NCI-H1105 treated with DMSO at 0.1 percent for 48 hours (cell line): Measurements from ENCODE around the gene LMNTD2.

Source experiments
- DNase-seq: peaks from one replicate; lab custom pipeline; 2025; lab: John Stamatoyannopoulos, UW

LMNTD2 gene

DNA sequence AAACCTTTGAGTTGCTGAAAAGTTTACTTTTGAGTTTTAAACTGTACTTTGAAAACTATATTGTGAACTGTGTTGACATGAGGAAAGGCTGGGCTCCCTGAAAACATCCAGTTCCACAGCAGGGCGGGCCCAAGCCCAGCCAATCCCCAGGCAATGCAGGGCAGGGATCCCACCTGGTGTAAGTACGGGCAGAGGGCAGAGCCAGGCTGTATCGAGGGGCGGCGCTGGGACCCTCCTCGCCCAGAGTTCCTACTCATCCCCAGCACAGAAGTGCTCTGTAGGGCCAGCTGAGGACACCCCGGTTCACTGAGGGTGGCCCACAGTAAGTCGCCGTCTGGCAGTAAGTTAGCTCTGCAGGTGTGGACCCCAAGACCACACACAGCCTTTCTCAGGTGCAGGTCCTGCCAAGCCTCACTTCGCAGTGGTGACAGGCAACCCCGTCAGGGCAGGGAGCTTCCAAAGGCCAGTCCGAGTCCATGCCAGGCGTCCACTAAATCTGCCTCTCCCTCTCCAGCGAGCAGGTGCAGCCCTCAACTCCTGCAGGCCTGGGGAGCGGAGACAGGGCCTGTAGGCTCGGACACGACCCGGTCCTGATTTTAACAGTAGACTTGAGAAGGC lies 6.6 kb upstream of the LMNTD2 start:
- no peak for DNase-seq

- no peak for DNase-seq
Measured at GRCh38 chr11:565921-566509, 5.5 kb upstream of the LMNTD2 start.

GRCh38 chr11:563812-564578 lies 3.5 kb upstream of the LMNTD2 start:
- DNase-seq: no peak

- no peak for DNase-seq
Measured at GRCh38 chr11:563066-563811, 2.7 kb upstream of the LMNTD2 start.

DNA sequence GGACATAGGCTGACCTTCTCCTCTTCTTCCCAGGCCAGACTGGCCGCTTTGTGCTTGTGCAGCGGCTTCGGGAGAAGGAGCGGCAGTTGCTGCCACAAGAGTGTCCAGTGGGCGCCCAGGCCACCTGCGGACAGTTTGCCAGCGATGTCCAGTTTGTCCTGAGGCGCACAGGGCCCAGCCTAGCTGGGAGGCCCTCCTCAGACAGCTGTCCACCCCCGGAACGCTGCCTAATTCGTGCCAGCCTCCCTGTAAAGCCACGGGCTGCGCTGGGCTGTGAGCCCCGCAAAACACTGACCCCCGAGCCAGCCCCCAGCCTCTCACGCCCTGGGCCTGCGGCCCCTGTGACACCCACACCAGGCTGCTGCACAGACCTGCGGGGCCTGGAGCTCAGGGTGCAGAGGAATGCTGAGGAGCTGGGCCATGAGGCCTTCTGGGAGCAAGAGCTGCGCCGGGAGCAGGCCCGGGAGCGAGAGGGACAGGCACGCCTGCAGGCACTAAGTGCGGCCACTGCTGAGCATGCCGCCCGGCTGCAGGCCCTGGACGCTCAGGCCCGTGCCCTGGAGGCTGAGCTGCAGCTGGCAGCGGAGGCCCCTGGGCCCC lies 1.6 kb upstream of the LMNTD2 start:
- DNase-seq: no peak

- DNase-seq: no peak
Measured at GRCh38 chr11:561148-562003, 838 bp upstream of the LMNTD2 start.

DNA sequence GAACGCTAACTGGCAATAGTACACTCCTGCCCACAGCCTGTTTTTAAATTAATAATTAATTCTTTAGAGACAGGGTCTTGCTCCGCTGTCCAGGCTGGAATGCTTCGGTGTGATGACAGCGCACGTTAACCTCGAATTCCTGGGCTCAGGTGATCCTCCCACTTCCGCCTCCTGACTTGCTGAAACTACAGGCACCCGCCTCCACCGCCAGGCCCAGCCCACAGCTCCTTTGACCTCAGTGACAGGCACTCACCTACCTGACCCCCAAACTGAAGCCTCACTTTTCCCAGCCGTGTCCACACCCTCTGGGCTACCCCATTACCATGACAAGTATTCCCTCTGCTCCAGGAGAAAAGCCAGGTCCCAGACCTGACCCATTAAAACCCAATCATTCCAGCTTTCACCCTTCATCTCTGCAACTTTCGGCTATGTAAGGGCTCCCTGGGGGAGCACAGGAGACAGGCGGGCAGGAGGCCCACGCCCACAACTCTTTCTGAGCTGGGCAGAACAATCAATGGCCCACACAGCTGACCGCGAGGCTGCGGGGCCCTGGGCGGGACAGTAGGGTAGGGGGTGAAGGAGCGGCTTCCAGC lies 730 bp downstream of the LMNTD2 start:
- no peak for DNase-seq

DNA sequence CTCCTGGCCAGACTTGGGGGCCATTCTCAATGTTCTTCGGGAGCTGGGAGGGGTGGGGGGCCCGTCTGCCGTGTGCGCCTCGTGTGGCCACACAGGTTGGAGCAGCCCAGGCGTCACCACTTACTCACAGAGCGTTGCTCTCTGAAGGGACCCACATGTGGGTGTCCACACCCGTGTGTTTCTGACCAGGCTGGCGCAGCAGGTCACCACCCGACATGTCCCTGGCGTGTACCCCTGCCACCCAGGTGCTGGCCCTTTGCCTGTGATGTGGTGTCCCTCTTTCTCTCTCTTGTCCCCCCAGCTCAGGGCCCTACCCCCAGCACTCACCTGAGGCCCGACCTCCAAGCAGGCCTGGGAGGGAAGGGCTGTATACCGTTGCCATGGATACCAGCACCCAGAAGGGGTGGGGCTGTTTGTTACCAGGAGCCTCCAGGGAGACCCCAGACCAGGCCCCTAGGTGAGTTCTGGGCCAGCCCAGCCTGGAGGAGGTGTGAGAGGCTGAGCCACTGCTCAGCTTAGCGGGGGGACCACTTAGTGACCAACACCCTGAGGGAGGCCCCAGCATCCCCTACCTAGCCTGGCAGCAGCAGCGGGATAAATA lies 1.4 kb downstream of the LMNTD2 start:
- DNase-seq: no peak

GRCh38 chr11:558503-558902 lies 2.0 kb downstream of the LMNTD2 start:
- DNase-seq: no peak

- no peak for DNase-seq
Measured at GRCh38 chr11:557328-558132, 3.0 kb downstream of the LMNTD2 start.

GRCh38 chr11:556662-557256 lies 3.8 kb downstream of the LMNTD2 start:
- no peak for DNase-seq

DNA sequence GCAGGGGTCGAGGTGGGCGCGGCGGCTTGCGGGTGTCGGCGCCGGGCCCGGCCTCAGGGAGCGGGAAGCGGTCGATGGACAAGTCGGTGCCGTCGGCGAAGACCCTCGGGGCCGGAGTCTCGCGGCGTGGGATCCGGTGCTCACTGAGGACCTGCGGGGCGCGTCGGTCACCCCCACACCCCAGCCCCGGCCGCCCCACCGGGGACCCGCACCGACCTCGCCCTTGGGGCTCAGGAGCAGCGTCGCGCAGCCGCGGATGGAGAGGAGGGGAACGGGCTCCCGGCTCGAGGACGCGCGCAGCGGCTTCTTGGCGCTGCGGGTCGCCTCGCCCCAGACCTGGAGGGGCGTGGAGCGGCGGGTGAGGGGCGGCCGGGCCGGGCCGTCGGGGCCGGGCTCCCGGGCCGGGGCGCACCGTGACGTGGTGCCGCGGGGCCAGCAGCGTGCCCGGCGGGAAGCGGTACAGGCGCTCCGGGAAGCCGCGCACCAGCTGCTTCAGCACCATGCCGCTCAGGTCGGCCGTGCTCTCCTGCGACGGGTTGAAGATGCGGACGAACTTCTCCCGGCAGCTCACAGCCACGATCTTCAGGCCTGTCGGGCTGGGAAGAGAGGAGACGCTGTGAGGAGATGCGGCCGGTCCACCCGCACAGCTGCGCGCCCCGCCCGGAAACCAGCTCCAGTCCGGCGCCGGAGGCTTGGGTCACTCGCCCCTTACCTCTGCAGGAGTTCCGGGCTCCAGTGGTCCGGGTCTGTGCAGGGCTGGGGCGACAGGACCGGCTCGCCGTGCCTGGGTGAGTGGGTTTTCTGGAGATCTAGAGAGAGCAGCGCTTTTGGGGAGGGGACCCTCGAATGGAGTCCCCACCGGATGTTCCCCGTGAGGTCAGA lies 4.5 kb downstream of the LMNTD2 start:
- DNase-seq: peak; percentile 23

GRCh38 chr11:555227-555779 lies 5.2 kb downstream of the LMNTD2 start:
- peak; percentile 23 for DNase-seq

- DNase-seq: peak; percentile 79
Measured at GRCh38 chr11:554428-555226, 5.9 kb downstream of the LMNTD2 start.

GRCh38 chr11:553988-554340 lies 6.6 kb downstream of the LMNTD2 start:
- DNase-seq: no peak

DNA sequence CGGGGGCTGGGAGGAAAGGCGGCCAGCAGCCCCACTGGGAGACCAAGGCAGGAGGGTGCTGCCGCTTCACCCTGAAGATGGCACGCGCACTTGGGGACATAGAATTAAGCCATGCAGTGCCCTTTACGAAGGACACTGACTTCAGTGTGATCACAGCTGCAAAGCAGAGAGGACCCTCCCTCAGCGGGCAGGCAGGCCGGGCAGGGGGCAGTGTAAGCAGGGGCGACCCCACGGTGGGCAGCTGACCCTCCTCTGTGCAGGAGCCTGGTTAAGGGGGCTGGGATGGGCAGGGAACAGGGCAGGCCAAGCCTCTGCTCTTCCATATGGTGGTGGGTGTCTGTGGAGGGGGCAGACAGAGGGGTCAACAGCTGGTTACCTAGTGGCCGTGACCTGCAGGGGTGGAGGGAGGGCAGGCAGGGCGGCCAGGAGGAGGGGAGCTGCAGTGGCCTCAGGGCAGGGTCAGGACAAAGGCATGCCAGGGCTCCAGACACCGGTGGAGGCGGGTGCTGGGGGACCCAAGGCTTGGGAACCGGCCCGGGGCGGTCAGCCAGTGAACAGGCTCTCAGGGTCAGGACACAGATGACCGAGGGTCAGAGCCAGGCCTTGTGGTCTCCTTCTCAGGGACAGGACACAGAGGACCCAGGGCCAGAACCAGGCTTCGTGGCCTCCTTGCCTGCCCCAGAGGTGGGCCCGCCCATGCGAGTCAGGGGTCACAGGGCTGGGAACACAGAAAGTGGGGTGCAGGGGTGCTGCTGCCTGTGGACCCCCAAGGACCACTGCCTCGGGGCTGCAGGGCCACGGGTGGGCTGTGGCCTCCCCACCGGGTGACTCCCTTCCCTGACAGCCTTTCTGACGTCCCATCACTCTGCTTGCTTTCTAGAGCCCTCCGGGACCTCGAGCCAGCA lies 7.2 kb downstream of the LMNTD2 start:
- DNase-seq: no peak
